Skin of body (tissue), 2 donors: ENCODE results near the gene IVD. TPM values are rescaled to one million over a fixed set of nuclear protein-coding genes. Genes with fewer than 3 reads are reported as not detected.

ENCODE experiments used
- DNase-seq: peaks from one replicate; lab custom pipeline; 2025; lab: John Stamatoyannopoulos, UW
- total RNA-seq: library from RNA; depleted of rRNA; stranded (reverse); fragments of >200 nt; gene quantifications from one replicate; pipeline ENCODE4 v1.2.3, GENCODE V29; 2014

Gene IVD
- total RNA-seq, 1 donor from 2014 or later: 33.9 TPM

DNA sequence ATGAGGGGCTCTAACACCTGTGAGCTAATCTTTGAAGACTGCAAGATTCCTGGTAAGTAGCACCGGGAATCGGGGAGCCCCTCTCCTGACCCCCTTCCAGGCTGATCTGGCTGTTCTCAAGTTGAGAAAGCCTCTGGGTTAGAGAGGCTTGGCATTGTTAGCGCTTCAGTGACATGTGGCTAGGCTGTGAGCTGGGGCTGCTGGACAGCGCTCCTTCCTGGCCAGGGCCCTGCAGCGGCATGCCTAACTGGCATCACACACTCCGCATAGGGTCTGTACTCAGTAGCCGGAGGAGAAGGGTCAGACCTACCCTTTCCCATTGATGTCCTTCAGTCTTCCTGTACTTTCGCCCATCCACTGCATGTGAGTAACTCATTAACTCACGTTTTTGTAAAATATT is 7.4 kb downstream of the IVD start:
- no peak for DNase-seq

DNA sequence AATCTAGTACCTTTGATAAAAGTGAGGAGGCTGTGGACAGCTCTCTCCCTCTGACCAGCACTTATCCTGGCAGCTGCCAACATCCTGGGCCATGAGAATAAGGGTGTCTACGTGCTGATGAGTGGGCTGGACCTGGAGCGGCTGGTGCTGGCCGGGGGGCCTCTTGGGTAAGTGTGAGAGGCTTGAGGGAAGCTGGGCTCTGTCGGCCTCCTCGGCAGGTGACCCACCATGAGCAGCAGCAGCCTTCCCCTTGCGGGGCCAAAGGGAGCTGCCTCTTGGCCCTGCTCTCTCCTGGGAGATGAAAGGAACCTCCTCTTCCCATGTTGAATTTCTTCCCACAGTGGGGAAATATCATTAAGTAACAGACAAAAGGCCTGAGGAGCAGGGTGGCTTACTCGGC is 9.2 kb downstream of the IVD start:
- DNase-seq: no peak

DNA sequence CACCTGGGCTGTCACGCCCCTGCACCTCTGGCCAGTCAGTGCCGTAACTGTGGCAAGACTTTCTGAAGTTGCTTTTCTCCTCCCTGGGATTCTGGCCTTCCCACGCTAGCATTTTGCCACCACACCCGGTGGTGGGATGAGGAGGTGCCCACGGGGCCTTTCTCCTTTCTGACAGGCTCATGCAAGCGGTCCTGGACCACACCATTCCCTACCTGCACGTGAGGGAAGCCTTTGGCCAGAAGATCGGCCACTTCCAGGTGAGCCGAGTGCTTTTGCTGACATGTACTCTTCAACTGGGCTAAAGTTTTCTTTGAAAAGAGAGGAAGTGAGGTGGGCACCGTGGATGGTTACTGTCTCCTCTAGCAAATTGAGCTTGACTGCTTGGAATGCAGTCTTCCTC is 9.6 kb downstream of the IVD start:
- DNase-seq: no peak

DNA sequence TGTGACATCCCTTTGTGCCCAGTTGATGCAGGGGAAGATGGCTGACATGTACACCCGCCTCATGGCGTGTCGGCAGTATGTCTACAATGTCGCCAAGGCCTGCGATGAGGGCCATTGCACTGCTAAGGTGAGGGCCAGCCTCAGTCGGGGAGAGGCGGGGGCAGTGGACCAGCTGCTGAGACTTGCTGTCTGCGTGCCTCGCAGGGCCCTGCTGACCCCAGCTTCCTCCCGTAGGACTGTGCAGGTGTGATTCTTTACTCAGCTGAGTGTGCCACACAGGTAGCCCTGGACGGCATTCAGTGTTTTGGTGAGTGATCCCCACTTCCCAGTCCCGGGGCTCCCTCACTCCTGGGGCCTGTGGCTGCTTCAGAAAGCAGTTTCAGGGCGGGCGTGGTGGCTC is 10.5 kb downstream of the IVD start:
- DNase-seq: no peak

GRCh38 chr15:40418126-40418525 is 12.5 kb downstream of the IVD start:
- no peak for DNase-seq

- DNase-seq: no peak
Measured at GRCh38 chr15:40420071-40420713, 14.6 kb downstream of the IVD start.

- DNase-seq: no peak
Measured at GRCh38 chr15:40420793-40421192, 15.2 kb downstream of the IVD start.

- peak; percentile 56 for DNase-seq
Measured at GRCh38 chr15:40421246-40422157, 15.9 kb downstream of the IVD start.

DNA sequence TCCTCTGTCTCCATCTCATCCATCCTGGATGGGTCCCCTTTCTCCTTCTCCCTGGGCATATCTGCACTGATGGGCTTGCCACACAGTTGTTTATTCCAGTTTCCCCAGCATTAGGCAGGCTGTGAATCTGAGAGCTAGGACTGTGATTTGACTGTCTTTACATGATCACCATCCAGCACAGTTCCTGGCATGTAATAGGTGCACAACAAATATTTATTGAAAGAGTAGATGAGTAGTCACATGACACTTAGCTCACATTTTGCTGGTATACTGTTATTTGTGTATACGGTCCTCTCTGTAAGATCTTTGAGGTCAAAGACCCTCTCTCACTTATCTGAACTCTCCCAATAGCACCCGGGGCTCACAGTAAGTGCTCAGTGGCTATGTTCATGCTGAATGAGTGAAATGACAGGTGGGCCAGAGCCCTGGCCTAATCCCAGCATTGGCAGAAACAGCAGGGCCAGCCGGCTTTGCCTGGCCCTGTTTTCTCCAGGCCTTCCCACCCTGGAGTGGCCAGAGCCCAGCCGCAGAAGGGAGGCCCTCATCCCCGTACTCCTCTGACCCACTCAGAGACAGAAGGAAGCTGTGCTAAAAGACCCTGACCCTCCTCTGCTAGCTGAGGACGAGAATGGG is 19.0 kb downstream of the IVD start:
- no peak for DNase-seq

DNA sequence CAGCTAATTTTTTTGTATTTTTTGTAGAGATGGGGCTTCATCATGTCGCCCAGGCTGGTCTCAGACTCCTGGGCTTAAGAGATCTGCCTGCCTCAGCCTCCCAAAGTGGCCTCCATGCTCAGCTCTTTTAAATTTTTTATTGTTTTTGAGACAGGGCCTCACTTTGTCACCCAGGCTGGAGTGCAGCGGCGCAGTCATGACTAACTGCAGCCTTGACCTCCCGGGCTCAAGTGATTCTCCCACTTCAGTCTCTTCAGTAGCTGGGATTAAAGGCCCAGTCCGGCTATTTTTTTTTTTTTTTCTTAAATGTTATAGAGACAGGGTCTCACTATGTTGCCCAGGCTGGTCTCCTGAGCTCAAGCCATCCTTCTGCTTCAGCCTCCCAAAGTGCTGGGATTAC is 20.1 kb downstream of the IVD start:
- no peak for DNase-seq

GRCh38 chr15:40427188-40427587 is 21.6 kb downstream of the IVD start:
- no peak for DNase-seq

DNA sequence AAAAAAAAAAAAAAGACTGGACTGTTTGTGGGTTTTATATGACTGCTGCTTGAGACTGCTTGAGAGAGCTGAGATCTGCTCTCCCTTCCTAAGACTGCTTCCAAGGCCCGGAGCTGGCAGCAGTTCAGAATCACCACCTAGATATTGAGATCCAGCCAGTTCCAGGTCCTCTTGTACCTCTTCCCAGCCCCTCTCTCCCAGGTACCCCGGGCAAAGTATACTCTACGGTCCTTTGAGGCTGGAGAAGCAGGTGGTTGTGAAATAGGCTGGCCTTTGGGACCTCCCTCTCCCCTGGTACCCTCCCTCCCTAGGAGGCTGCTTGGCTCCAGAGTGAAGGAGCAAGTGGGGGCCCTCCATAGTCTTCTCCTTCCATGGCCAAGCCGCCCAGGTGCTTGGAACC is 22.6 kb downstream of the IVD start:
- DNase-seq: no peak

DNA sequence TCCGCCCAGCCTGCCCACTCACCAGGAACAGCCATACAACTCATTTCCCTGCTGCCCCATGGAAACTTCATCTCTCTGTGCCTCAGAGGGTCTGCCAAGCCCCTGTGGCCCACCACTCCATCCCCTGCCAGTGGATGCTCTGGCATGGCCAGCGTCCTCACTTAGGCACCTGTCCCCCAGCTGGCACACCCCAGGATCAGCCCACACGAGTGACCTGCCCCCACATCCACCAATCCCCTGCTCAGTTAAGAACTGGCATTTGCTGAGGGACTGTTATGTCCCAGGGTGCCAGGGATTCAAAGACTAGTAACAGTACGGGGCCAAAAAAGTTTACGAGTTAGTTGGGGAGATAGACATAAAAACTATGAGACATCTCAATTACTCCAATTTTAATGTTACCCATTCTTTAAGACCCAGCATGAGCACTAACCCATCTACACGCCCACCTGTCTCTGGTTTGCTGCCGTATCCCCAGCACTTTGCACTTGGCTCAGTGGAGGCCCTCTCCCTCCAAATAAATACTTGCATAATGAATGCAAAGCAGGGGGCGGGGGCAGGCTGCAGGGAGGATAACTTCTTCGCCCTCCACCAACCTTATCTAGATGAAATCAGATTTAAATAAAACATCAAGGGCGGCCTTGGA is 23.6 kb downstream of the IVD start:
- no peak for DNase-seq

DNA sequence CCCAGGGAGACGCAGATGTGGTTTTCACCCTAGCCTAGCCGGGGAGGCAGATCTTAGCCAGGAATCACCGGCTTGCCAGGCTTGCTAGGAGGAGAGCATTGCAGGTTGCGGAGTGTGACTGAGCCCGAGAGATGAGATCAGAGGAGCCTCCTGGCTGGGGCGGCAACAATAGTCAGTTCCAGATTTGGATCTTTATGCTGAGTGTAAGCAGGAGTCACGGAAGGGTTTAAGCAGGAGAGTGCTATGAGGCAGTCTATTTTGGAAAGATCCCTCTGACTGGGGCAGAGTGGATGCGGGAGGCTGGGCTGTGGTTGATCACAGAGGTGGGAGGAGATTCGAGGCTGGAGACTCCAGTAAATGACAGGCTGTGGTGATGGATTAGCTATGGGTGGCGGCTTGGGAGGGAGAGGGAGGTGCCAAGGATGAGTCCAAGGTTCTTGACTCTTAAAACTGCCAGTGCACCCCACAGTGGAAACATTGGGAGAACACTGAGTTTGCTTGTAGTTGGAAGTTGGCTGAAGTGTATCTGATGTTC is 24.7 kb downstream of the IVD start:
- DNase-seq: no peak

- no peak for DNase-seq
Measured at GRCh38 chr15:40435023-40435709, 29.6 kb downstream of the IVD start.

DNA sequence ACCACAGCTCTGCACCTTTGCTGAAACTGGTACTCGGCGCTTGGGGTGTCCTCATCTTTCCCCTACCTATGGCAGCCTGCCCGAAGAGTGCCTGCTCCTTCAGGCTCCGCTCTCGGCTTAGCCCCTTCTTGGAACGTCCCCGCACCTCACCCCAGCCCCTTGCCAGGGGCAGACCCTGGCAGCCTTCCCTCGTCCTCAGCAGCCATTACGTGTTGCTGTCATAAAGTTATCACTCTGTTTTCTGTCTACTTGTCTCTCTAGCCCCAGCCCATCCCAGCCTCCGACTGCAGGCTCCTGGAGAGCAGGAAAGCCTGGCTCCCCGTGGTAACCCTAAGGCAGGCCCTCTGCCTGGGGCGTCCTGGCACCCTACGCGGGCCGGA is 30.1 kb downstream of the IVD start:
- no peak for DNase-seq

- DNase-seq: no peak
Measured at GRCh38 chr15:40436116-40436891, 30.7 kb downstream of the IVD start.

GRCh38 chr15:40436892-40437751 is 31.5 kb downstream of the IVD start:
- no peak for DNase-seq
